Stimulated activated CD8-positive, alpha-beta memory T cell treated with anti-CD3 and anti-CD28 coated beads, Interleukin-4, amount 100 ng/mL, for 48 hours (primary cell): ENCODE results near the gene CSN3.

ENCODE experiments used
- DNase-seq: peaks from one replicate; pipeline ENCODE4 v3.0.0-alpha.2; 2020

Gene CSN3

GRCh38 chr4:70297576-70297975 is 55.2 kb downstream of the CSN3 start:
- no peak for DNase-seq

- DNase-seq = no peak
Observed at GRCh38 chr4:70298051-70298450, 55.7 kb downstream of the CSN3 start.

DNA sequence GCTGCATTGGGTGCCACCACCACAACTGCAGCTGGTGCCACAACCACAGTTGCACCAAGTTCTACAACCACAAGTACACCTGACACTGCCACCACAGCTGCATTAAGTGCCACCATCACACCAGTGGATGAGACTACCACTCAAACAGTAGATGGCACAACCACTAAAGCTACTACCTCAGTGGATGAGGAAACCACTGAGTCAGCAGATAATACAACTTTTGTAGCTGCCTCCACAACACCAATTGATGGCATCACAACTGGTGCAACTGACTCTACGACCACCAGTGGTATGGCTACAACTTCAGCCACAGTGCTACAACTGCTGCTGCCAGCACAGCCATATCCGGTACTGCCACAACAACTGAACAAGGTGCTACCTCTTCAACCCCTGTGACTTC is 57.2 kb downstream of the CSN3 start:
- DNase-seq = no peak

- DNase-seq = no peak
Observed at GRCh38 chr4:70300215-70300614, 57.8 kb downstream of the CSN3 start.
